Activated naive CD4-positive, alpha-beta T cell treated with anti-CD3 and anti-CD28 coated beads, Interleukin-2, amount 10 ng/mL, durations not matched to agents 7 days and 5 days (primary cell): Measurements from ENCODE around the gene CACNA1D.

Source experiments
- CTCF ChIA-PET: fragments of 350-600 bp; sonication (Branson Sonifier 250); formaldehyde crosslinking; loops from one replicate; lab custom pipeline; 2021; ENCODE audit warnings: antibody characterized with exemption; lab: Charles Lee
- DNase-seq: peaks from one replicate; pipeline ENCODE4 v3.0.0-alpha.2; 2020
- H3K27ac Mint-ChIP-seq: one replicate; pipeline ENCODE4 v1.8.0; 2021; ENCODE audit warnings: mild to moderate bottlenecking, moderate library complexity, mixed read lengths
- H3K27me3 Mint-ChIP-seq: one replicate; pipeline ENCODE4 v1.8.0; 2021; ENCODE audit warnings: mild to moderate bottlenecking, mixed read lengths
- H3K36me3 Mint-ChIP-seq: one replicate; pipeline ENCODE4 v1.8.0; 2021; ENCODE audit warnings: mixed read lengths
- H3K4me1 Mint-ChIP-seq: one replicate; pipeline ENCODE4 v1.8.0; 2021; ENCODE audit warnings: mixed read lengths
- H3K4me3 Mint-ChIP-seq: one replicate; pipeline ENCODE4 v1.8.0; 2021; ENCODE audit warnings: mild to moderate bottlenecking, moderate library complexity, mixed read lengths
- H3K9me3 Mint-ChIP-seq: one replicate; pipeline ENCODE4 v1.8.0; 2021; ENCODE audit warnings: mixed read lengths

The CACNA1D gene

GRCh38 chr3:53530205-53530604, 35.8 kb downstream of the CACNA1D start:
- Mint-ChIP-seq H3K36me3 (no peaks in the 10 kb centered on the region), H3K9me3 (no peaks in the 10 kb centered on the region), H3K4me3 (no peak overlapping the region), H3K27me3 (peaks cover 10% of the 10 kb centered on the region), H3K27ac (no peak overlapping the region), H3K4me1 (no peaks in the 10 kb centered on the region)
- no peak for DNase-seq
- CTCF ChIA-PET, result no interaction called here

- H3K4me3 Mint-ChIP-seq, result no peak overlapping the region
- H3K4me1 Mint-ChIP-seq, result no peaks in the 10 kb centered on the region
- H3K27me3 Mint-ChIP-seq, result peaks cover 10% of the 10 kb centered on the region
- no peaks in the 10 kb centered on the region for H3K9me3 Mint-ChIP-seq
- DNase-seq, result no peak
- H3K36me3 Mint-ChIP-seq, result no peaks in the 10 kb centered on the region
- no peak overlapping the region for H3K27ac Mint-ChIP-seq
- CTCF ChIA-PET, result no interaction called here
Measured at GRCh38 chr3:53531749-53532148, 37.3 kb downstream of the CACNA1D start.

- Mint-ChIP-seq H3K27me3 (peaks cover 10% of the 10 kb centered on the region), H3K4me3 (no peak overlapping the region), H3K27ac (no peak overlapping the region), H3K36me3 (no peaks in the 10 kb centered on the region), H3K9me3 (no peaks in the 10 kb centered on the region), H3K4me1 (no peaks in the 10 kb centered on the region)
- DNase-seq, result no peak
- CTCF ChIA-PET, result no interaction called here
Measured at GRCh38 chr3:53533472-53533871, 39.1 kb downstream of the CACNA1D start.

- no peak overlapping the region for H3K4me3 Mint-ChIP-seq
- CTCF ChIA-PET, result no interaction called here
- peaks cover 10% of the 10 kb centered on the region for H3K27me3 Mint-ChIP-seq
Measured at GRCh38 chr3:53534216-53534615, 39.8 kb downstream of the CACNA1D start.

GRCh38 chr3:53534676-53535400, 40.4 kb downstream of the CACNA1D start:
- no peaks in the 10 kb centered on the region for H3K36me3 Mint-ChIP-seq
- DNase-seq, result no peak
- H3K4me1 Mint-ChIP-seq, result no peaks in the 10 kb centered on the region
- CTCF ChIA-PET, result no interaction called here
- H3K9me3 Mint-ChIP-seq, result no peaks in the 10 kb centered on the region
- H3K27me3 Mint-ChIP-seq, result peaks cover 10% of the 10 kb centered on the region
- H3K27ac Mint-ChIP-seq, result no peak overlapping the region
- H3K4me3 Mint-ChIP-seq, result no peak overlapping the region

More at GRCh38 chr3:53534216-53534615, 39.8 kb downstream of the CACNA1D start:
- Mint-ChIP-seq H3K27ac (no peak overlapping the region), H3K36me3 (no peaks in the 10 kb centered on the region), H3K9me3 (no peaks in the 10 kb centered on the region), H3K4me1 (no peaks in the 10 kb centered on the region)
- no peak for DNase-seq

GRCh38 chr3:53536282-53536681, 41.9 kb downstream of the CACNA1D start:
- CTCF ChIA-PET, result no interaction called here
- no peaks in the 10 kb centered on the region for H3K9me3 Mint-ChIP-seq

GRCh38 chr3:53544357-53544756, 49.9 kb downstream of the CACNA1D start:
- H3K27ac Mint-ChIP-seq, result no peak overlapping the region
- no peak for DNase-seq
- H3K4me3 Mint-ChIP-seq, result no peak overlapping the region
- peaks cover 3% of the 10 kb centered on the region for H3K27me3 Mint-ChIP-seq
- no peaks in the 10 kb centered on the region for H3K9me3 Mint-ChIP-seq
- CTCF ChIA-PET, result no interaction called here
- no peaks in the 10 kb centered on the region for H3K4me1 Mint-ChIP-seq
- no peaks in the 10 kb centered on the region for H3K36me3 Mint-ChIP-seq

More at GRCh38 chr3:53536282-53536681, 41.9 kb downstream of the CACNA1D start:
- H3K4me3 Mint-ChIP-seq, result no peak overlapping the region
- H3K27me3 Mint-ChIP-seq, result peaks cover 4% of the 10 kb centered on the region
- H3K36me3 Mint-ChIP-seq, result no peaks in the 10 kb centered on the region
- no peaks in the 10 kb centered on the region for H3K4me1 Mint-ChIP-seq
- DNase-seq, result no peak
- no peak overlapping the region for H3K27ac Mint-ChIP-seq

- no peak for DNase-seq
- H3K9me3 Mint-ChIP-seq, result no peaks in the 10 kb centered on the region
- no peaks in the 10 kb centered on the region for H3K4me1 Mint-ChIP-seq
- H3K27me3 Mint-ChIP-seq, result peaks cover 10% of the 10 kb centered on the region
- CTCF ChIA-PET, result no interaction called here
- no peak overlapping the region for H3K27ac Mint-ChIP-seq
- H3K4me3 Mint-ChIP-seq, result no peak overlapping the region
- H3K36me3 Mint-ChIP-seq, result no peaks in the 10 kb centered on the region
Measured at GRCh38 chr3:53545310-53545995, 51.0 kb downstream of the CACNA1D start.

- CTCF ChIA-PET, result no interaction called here
- no peaks in the 10 kb centered on the region for H3K4me1 Mint-ChIP-seq
- no peak for DNase-seq
- no peak overlapping the region for H3K4me3 Mint-ChIP-seq
- H3K27me3 Mint-ChIP-seq, result peaks cover 11% of the 10 kb centered on the region
- H3K9me3 Mint-ChIP-seq, result no peaks in the 10 kb centered on the region
- no peak overlapping the region for H3K27ac Mint-ChIP-seq
- H3K36me3 Mint-ChIP-seq, result no peaks in the 10 kb centered on the region
Measured at GRCh38 chr3:53545996-53546359, 51.6 kb downstream of the CACNA1D start.

GRCh38 chr3:53547327-53547726, 52.9 kb downstream of the CACNA1D start:
- CTCF ChIA-PET, result no interaction called here
- Mint-ChIP-seq H3K27me3 (peaks cover 16% of the 10 kb centered on the region), H3K4me1 (no peaks in the 10 kb centered on the region), H3K36me3 (no peaks in the 10 kb centered on the region), H3K27ac (no peak overlapping the region), H3K9me3 (no peaks in the 10 kb centered on the region), H3K4me3 (no peak overlapping the region)
- DNase-seq, result no peak

- no peak for DNase-seq
- Mint-ChIP-seq H3K4me1 (no peaks in the 10 kb centered on the region), H3K27ac (no peak overlapping the region), H3K27me3 (peaks cover 13% of the 10 kb centered on the region), H3K4me3 (no peak overlapping the region), H3K36me3 (no peaks in the 10 kb centered on the region), H3K9me3 (no peaks in the 10 kb centered on the region)
- CTCF ChIA-PET, result no interaction called here
Measured at GRCh38 chr3:53550005-53550620, 55.7 kb downstream of the CACNA1D start.

GRCh38 chr3:53551324-53551723, 56.9 kb downstream of the CACNA1D start:
- H3K27me3 Mint-ChIP-seq, result peaks cover 13% of the 10 kb centered on the region
- CTCF ChIA-PET, result no interaction called here
- no peaks in the 10 kb centered on the region for H3K4me1 Mint-ChIP-seq
- H3K4me3 Mint-ChIP-seq, result no peak overlapping the region
- H3K9me3 Mint-ChIP-seq, result no peaks in the 10 kb centered on the region
- H3K27ac Mint-ChIP-seq, result no peak overlapping the region
- DNase-seq, result no peak
- H3K36me3 Mint-ChIP-seq, result no peaks in the 10 kb centered on the region

- Mint-ChIP-seq H3K27ac (no peak overlapping the region), H3K27me3 (peaks cover 17% of the 10 kb centered on the region), H3K4me3 (no peak overlapping the region), H3K36me3 (no peaks in the 10 kb centered on the region), H3K9me3 (no peaks in the 10 kb centered on the region), H3K4me1 (no peaks in the 10 kb centered on the region)
- DNase-seq, result no peak
- CTCF ChIA-PET, result no interaction called here
Measured at GRCh38 chr3:53552730-53553129, 58.3 kb downstream of the CACNA1D start.

GRCh38 chr3:53553200-53553599, 58.8 kb downstream of the CACNA1D start:
- no peak overlapping the region for H3K27ac Mint-ChIP-seq
- CTCF ChIA-PET, result no interaction called here
- H3K4me3 Mint-ChIP-seq, result no peak overlapping the region

More at GRCh38 chr3:53553200-53553599, 58.8 kb downstream of the CACNA1D start:
- H3K4me1 Mint-ChIP-seq, result no peaks in the 10 kb centered on the region
- DNase-seq, result no peak
- H3K27me3 Mint-ChIP-seq, result peaks cover 17% of the 10 kb centered on the region
- no peaks in the 10 kb centered on the region for H3K36me3 Mint-ChIP-seq
- H3K9me3 Mint-ChIP-seq, result no peaks in the 10 kb centered on the region
